SK-N-DZ (cell line): ENCODE measurements around the gene KCNJ2. TPM values are rescaled to one million over a fixed set of nuclear protein-coding genes. Genes with fewer than 3 reads are reported as not detected.

Experiments used
- DNase-seq: peaks from one replicate; pipeline ENCODE4 v3.0.0-alpha.2; 2015; ENCODE audit warnings: low spot score
- polyA plus RNA-seq, 2 experiments: library from polyadenylated mRNA; depleted of rRNA; stranded (reverse); fragments of >200 nt; gene quantifications; 2 replicates each; pipeline ENCODE4 v1.2.3, GENCODE V29; 2014

KCNJ2 gene
- polyA plus RNA-seq (2014; cell fraction: cytosol; rRNA removed): not detected in 2 replicates
- polyA plus RNA-seq (2014; cell fraction: nucleus; rRNA removed): not detected in 2 replicates

- DNase-seq: peak; percentile 66
These were observed at the start of gene KCNJ2 for GRCh38 chr17:70168977-70169708. TSS of gene KCNJ2 (plus strand) at chr17:70169532. CDS start at chr17:70175040, 5,508 bp downstream.

DNA sequence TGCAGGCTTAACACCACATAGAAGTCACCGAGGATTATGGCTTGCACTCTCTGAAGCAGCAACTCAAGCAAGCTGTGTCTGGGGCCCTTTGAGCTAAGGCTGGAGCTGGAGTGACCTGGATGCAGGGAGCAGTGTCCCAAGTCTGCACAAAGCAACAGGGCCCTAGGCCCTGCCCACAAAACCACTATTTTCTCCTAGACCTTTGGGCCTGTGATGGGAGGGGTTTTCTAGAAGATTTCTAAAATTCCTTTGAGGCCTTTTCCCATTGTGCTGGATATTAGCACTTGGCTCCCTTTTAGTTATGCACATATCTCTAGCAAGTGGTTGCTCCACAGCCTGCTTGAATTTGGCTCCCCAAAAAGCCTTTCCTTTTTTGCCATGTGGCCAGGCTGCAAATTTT, 49.8 kb upstream of the KCNJ2 start:
- DNase-seq: no peak

DNA sequence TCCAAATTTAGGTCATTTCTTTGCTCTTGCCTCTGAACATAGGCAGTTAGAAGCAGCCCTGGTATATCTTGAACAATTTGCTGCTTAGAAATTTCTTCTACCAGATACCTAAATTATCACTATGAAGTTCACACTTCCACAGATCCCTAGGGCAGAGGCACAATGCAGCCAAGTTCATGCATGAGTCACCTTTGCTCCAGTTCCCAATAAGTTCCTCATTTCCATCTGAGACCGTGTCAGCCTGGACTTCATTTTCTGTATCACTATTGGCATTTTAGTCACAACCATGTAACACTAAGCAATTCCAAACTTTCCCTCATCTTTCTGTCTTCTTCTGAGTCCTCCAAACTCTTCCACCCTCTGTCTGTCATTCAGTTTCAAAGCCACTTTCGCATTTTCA, 49.3 kb upstream of the KCNJ2 start:
- no peak for DNase-seq

DNA sequence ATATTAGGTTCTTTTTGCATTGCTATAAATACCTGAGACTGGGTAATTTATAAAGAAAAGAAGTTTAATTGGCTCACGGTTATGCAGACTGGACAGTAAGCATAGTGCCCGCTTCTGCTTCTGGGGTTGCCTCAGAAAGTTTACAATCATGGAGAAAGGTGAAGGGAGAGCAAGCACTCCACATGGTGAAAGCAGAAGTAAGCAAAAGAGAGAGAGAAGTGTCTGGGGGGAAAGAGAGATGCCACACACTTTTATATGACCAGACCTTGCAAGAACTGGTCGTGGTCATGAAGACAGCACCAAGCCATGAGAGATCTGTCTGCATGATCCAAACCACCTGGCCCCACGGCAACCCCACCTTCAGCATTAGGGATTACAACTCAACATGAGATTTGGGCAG, 48.9 kb upstream of the KCNJ2 start:
- DNase-seq: no peak

DNA sequence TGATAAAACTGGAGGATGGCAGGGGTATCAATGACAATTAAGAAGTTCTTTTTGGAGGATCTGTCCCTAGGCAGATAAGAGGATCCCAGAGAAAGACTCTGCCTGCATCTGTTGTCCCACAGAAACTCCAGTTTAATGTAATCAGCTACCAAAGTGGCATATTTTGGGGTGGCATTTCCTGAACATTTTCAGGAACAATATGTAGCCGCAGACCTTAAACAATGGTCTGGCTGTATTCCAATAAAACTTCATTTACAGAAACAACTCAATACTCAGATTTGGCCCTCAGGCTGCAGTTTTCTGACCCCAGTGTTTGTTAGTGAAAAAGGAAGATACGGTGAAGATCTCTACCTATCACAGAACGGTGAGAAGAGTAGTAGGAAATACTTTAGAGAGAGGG, 48.2 kb upstream of the KCNJ2 start:
- no peak for DNase-seq

GRCh38 chr17:70123193-70123592, 46.1 kb upstream of the KCNJ2 start:
- DNase-seq: no peak

DNA sequence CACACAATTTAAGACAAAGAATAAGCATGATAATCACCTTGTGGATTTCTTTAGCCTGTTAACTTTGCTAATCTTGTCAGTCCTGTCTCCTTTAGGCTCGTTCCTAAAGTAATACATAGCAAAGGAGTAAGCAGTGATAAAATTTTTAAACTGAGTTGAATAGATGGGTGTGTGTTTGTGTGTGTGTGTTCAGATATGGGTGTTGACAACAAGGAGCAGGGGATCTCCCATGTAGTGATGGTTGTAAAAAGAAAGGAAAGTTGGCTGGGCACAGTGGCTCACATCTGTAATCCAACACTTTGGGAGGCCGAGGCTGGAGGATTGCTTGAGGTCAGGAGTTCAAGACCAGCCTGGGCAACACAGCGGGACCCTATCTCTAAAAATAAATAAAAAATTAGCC, 44.6 kb upstream of the KCNJ2 start:
- no peak for DNase-seq

- DNase-seq: no peak
These were observed 42.0 kb upstream of the KCNJ2 start for GRCh38 chr17:70127221-70127873.

DNA sequence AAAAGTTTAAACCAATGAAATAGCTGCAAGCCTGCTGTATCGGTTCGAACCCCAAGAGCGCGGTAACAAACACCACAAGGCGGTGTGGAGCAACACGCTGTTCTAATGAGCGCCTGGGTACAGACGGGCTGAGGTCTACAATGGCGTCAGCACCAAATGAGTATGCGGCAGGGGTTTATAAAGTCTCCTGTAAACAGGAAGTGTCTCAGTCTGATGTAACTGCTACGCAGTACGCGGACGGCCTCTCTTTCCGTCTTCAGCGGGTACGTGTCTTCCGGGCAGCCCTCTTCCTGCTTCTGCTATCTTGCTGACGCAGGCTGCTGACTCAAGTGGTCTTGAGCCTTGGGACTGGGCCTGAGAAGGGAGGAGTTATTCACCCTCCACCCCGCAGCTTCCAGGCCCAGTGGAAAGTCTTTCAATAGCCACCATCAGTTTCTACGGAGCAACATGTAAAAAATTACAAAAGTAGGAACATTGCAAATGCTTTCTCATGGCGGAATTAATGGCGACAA, 40.5 kb upstream of the KCNJ2 start:
- no peak for DNase-seq

DNA sequence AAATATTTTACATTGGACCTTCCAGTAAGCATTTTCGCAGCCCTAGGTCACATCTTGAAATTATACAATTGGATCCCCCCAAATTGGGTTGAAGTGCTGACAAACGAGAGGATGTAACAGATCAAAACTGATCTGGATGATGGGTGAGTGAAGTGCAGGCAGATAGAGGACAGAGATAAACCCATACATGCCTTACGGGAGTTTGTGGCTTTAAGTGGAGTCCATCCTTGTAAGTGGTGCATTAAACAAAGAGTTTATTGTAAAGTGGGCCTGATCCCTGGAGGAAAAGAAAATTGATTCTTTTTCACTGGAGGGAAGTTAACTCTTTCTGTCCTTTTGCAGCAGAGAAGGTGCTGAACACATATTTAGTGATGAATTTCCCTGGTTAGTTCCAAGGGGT, 39.0 kb upstream of the KCNJ2 start:
- no peak for DNase-seq

GRCh38 chr17:70132505-70132904, 36.8 kb upstream of the KCNJ2 start:
- no peak for DNase-seq

GRCh38 chr17:70134042-70134441, 35.3 kb upstream of the KCNJ2 start:
- DNase-seq: no peak

DNA sequence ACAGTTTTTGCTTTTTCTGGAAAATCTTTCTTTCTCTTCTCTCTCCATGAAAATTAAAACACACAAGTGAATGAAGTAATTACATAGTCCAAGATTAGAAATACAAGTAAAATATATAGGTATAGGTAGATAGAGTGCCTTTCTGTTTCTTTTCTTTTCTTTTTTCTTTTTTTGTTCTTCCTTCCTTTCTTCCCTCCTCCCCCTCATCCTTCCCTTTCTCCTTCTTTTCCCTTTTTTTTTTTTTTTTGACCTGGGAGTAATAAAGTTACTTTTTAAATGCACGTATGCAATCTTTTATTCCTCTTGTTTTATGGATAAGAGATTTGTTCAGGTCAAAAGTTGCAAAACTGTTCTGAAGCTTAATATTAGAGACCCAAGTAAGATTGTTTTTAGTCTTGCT, 34.6 kb upstream of the KCNJ2 start:
- no peak for DNase-seq

DNA sequence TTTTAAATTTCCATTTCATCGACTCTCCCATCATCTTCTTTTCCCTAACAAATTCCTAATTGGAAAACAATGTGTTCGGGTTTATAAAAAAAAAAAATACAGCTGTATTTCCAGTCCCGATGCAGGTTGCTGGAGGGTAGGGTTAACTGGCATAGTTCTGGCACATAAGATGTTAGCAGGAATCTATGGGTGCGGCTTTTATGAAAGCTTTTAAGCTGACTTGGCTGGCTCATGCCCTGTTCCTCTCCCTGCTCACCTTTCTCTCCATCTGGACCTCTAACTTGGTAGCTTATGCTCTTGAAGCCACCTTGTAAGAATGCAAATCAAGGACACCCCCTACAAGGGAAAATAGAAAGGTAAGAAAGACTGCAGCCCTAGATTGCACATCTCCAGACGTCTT, 33.2 kb upstream of the KCNJ2 start:
- DNase-seq: no peak

DNA sequence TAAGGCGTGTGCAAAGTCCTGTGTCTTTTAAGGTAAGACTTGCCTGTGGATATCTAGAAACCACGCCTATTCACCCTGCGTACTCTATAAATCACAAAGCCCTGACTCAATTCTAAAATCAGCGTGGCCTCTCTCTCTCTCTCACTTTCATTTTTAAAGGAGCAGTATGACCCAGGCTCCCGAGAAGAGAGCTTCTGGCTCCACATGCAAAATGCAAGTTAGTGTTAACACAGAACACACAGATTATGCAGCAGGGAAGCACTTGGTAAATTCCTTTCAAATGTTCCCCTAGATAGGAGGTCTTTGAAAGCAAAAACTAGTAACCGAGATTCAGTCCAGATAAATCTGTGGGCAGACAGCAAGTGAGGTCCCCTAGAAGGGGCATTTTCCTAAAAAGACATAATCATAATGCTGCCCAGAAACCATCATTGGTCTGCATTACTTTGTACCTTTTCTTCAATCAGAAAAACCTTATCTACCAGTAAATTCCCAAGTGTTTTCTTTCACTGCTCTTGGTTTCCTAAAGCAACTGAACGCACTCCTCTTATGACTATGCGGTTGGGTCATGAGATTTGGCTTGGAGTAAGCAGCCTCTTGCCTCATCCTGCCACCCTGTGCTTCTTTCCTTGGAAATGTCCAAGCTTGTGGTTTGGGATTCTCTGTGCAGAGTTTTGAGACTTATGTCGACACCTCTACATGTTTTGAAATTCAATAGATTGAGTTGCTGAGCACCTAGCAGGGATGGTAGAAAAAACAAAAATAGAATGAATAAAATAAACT, 31.7 kb upstream of the KCNJ2 start:
- no peak for DNase-seq

DNA sequence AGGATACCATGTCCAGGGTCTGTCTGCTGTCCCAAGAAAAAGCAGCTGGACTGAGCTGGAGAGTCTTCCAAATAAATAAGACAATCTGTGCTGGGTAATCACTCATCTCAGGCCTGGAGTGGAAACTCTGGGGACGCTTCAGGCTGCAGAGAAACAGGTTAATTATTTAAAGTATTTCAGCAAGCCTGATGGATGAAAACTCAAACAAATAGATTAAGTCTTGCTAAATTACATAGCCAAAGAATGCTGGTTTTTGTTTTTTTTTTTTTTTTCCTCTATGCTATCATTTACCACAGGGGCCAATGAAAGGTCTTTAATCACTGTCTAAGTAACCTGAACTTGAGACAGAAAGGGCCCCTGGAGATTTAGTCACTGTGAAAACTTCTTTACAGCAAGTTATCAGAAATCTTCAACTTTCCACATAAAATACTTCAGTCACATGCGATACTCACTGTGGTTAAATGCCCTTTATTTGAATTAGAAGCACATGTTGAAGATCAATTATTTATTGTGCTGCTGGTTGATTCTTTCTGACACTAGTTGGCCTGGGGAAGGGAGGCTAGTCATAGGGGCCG, 31.0 kb upstream of the KCNJ2 start:
- DNase-seq: no peak

GRCh38 chr17:70139449-70139993, 29.8 kb upstream of the KCNJ2 start:
- no peak for DNase-seq

GRCh38 chr17:70144260-70144846, 25.0 kb upstream of the KCNJ2 start:
- peak; percentile 18 for DNase-seq

DNA sequence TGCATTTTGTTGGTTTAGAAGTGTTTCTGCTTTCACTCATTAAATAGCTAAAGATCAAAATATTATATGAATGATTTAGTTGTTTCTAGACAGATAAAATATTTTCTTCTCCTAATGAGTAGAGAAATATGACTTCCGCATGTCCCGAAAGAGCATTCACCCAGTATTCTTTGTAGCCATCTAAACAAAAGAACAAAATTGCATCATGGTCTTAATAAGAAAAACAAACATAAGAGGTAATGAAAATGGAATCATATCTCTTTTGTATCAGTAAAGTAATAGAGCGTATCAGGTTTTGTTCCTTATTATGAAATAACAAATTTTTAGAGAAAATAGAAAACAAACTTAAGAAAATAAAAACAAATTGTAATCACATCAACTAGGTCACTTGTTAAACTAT, 16.1 kb upstream of the KCNJ2 start:
- no peak for DNase-seq

DNA sequence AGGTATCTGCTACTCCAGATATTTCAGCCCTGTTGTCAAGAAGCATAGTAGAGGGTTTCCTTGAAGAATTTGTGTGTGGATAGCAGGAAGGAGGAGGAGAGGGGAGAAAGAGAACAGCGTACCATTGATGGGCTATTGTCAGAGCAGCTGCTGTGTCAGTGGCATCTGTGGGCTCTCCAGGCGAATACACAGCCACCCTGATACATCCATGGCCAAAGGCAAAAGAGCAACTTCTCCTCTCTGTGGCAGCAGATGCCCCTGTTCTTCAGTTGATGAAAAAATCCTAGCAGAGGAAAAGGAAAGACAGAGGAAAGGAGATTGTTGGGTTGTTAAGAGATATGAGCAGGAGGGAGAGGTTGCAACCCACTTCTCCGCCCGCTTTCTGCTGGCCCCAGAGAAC, 12.2 kb upstream of the KCNJ2 start:
- DNase-seq: no peak

DNA sequence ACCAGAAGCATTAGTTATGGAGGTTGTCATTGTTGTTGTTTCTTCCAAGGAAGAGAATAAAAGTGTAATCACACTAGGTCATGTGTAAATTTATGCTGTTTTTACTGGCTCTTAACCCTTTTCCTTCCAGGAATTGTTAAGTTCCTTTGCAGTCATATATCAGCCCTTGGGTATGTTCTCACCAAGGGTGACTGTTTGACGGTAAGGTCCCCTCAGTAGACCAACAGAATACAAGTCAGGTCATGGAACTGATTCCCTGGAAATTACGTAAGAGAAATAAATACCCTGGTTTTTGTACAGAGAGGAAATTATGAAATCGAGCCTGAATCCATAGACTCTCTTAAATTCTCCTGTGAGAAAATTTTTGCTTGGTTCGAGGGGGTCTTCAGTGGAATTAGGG, 11.2 kb upstream of the KCNJ2 start:
- no peak for DNase-seq
